ENCODE measurements around the gene ZXDA. TPM values are rescaled to one million over a fixed set of nuclear protein-coding genes. Genes with fewer than 3 reads are reported as not detected.
"Not testable (repeated sequence)": the region's sequence is repeated elsewhere in the genome, so short reads cannot be mapped to it uniquely, and the experiment has no call there.

ZXDA gene, protein sequence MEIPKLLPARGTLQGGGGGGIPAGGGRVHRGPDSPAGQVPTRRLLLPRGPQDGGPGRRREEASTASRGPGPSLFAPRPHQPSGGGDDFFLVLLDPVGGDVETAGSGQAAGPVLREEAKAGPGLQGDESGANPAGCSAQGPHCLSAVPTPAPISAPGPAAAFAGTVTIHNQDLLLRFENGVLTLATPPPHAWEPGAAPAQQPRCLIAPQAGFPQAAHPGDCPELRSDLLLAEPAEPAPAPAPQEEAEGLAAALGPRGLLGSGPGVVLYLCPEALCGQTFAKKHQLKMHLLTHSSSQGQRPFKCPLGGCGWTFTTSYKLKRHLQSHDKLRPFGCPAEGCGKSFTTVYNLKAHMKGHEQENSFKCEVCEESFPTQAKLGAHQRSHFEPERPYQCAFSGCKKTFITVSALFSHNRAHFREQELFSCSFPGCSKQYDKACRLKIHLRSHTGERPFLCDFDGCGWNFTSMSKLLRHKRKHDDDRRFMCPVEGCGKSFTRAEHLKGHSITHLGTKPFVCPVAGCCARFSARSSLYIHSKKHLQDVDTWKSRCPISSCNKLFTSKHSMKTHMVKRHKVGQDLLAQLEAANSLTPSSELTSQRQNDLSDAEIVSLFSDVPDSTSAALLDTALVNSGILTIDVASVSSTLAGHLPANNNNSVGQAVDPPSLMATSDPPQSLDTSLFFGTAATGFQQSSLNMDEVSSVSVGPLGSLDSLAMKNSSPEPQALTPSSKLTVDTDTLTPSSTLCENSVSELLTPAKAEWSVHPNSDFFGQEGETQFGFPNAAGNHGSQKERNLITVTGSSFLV
- 1 to 10 TPM; 7.4 to 8.7 TPM for total RNA-seq

GRCh38 chrX:57910287-57910912 lies at the start of gene ZXDA:
TSS of gene ZXDA (minus strand) at chrX:57910458. CDS start at chrX:57910420, 38 bp downstream.
- H3K27ac ChIP-seq: peak within 1 kb of the TSS; percentile 85 to 91
- intact Hi-C loops (cut with DNase I); H3K9me3 ChIP-seq; H3K27me3 ChIP-seq (replicated peaks; ENCODE audit: insufficient read depth); H3K36me3 ChIP-seq; H3K4me1 ChIP-seq (replicated peaks): not testable (repeated sequence)
- 0% methylated on average over 6 of the region's 35 CpGs for WGBS
- peak within 1 kb of the TSS; percentile 41 for H3K4me3 ChIP-seq
- peak; percentile 4 for DNase-seq (ENCODE audit: low spot score)

- no peaks in the 10 kb centered on the region for H3K27me3 ChIP-seq (replicated peaks; ENCODE audit: insufficient read depth)
- intact Hi-C loops (cut with DNase I): no loop called here
- no peaks in the 10 kb centered on the region for H3K4me1 ChIP-seq (replicated peaks)
- no peaks in the 10 kb centered on the region for H3K36me3 ChIP-seq
- DNase-seq (ENCODE audit: low spot score): no peak
- no peak overlapping the region for H3K27ac ChIP-seq
- H3K9me3 ChIP-seq: no peaks in the 10 kb centered on the region
- TF ChIP-seq, protein P1, sequence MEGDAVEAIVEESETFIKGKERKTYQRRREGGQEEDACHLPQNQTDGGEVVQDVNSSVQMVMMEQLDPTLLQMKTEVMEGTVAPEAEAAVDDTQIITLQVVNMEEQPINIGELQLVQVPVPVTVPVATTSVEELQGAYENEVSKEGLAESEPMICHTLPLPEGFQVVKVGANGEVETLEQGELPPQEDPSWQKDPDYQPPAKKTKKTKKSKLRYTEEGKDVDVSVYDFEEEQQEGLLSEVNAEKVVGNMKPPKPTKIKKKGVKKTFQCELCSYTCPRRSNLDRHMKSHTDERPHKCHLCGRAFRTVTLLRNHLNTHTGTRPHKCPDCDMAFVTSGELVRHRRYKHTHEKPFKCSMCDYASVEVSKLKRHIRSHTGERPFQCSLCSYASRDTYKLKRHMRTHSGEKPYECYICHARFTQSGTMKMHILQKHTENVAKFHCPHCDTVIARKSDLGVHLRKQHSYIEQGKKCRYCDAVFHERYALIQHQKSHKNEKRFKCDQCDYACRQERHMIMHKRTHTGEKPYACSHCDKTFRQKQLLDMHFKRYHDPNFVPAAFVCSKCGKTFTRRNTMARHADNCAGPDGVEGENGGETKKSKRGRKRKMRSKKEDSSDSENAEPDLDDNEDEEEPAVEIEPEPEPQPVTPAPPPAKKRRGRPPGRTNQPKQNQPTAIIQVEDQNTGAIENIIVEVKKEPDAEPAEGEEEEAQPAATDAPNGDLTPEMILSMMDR (IDR thresholded peaks at IDR 0.05): no peak
- no peak for TF ChIP-seq POLR2A (IDR thresholded peaks at IDR 0.05)
- TF ChIP-seq POLR2AphosphoS5 (IDR thresholded peaks at IDR 0.05): no peak
- no CpG with 5 or more reads among the region's 1 CpG for WGBS
- no peak overlapping the region for H3K4me3 ChIP-seq
These were observed 42.0 kb upstream of the ZXDA start for GRCh38 chrX:57952320-57952678.

- no peaks in the 10 kb centered on the region for H3K9me3 ChIP-seq
- H3K4me3 ChIP-seq: no peak overlapping the region
- no peaks in the 10 kb centered on the region for H3K4me1 ChIP-seq (replicated peaks)
- DNase-seq (ENCODE audit: low spot score): no peak
- intact Hi-C loops (cut with DNase I): no loop called here
- no peaks in the 10 kb centered on the region for H3K27me3 ChIP-seq (replicated peaks; ENCODE audit: insufficient read depth)
- no peak for TF ChIP-seq POLR2A (IDR thresholded peaks at IDR 0.05)
- TF ChIP-seq POLR2AphosphoS5 (IDR thresholded peaks at IDR 0.05): no peak
- TF ChIP-seq, protein P1 (IDR thresholded peaks at IDR 0.05): no peak
- no peak overlapping the region for H3K27ac ChIP-seq
- 67% methylated on average over 2 of the region's 2 CpGs for WGBS
- no peaks in the 10 kb centered on the region for H3K36me3 ChIP-seq
These were observed 41.5 kb upstream of the ZXDA start for GRCh38 chrX:57951666-57952319.

DNA sequence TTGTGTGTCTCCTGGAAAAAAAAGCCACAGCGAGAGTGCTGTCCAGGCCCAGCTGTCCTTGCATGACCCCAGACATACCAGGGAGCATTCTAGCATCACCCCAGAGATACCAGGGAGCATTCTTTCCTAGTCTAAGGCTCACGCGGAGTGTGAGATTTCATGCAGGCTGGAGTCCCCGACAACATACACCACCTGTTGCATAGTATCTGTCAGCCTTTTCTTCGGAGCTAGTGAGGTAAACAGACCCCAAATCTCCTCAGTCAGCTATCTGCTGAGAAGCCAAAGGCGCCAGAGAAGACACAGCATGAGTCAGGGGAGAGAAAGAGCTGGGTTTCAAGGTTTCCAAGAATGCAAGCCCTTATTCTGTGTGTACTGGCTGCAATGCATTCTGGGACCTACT lies 23.1 kb upstream of the ZXDA start:
- Histone ChIP-seq H3K27me3 (replicated peaks; ENCODE audit: insufficient read depth) (no peaks in the 10 kb centered on the region), H3K27ac (no peak overlapping the region), H3K36me3 (no peaks in the 10 kb centered on the region), H3K4me3 (no peak overlapping the region), H3K4me1 (replicated peaks) (no peaks in the 10 kb centered on the region), H3K9me3 (no peaks in the 10 kb centered on the region)
- no peak for DNase-seq (ENCODE audit: low spot score)
- WGBS: 74% methylated on average over 6 of the region's 6 CpGs
- TF ChIP-seq POLR2AphosphoS5 (IDR thresholded peaks at IDR 0.05) (no peak), POLR2A (IDR thresholded peaks at IDR 0.05) (no peak)
- TF ChIP-seq, protein P1 (IDR thresholded peaks at IDR 0.05): no peak
- intact Hi-C loops (cut with DNase I): no loop called here

DNA sequence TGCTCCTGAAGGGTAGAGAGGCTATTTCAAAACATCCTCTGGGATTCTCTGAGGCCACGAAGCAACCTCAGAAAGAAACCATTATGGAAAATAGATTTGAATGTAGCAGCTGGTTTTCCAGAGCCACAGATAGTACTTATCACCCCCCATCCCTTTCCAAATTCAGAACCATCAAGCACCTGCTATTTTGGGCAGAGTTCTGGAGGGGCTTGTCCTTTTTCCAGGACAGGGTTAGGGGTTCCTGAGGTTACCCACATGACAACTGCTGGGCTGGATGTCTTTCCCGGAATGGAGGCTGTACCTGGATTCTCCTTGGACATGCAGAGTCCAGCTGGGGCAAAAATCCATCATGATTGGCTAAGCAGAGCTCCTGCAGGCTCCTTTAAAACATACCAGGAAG lies 22.0 kb upstream of the ZXDA start:
- no peak for DNase-seq (ENCODE audit: low spot score)
- no peak overlapping the region for H3K4me3 ChIP-seq
- H3K27me3 ChIP-seq (replicated peaks; ENCODE audit: insufficient read depth): no peaks in the 10 kb centered on the region
- no peak for TF ChIP-seq POLR2AphosphoS5 (IDR thresholded peaks at IDR 0.05)
- TF ChIP-seq, protein P1 (IDR thresholded peaks at IDR 0.05): no peak
- no peak for TF ChIP-seq POLR2A (IDR thresholded peaks at IDR 0.05)
- H3K9me3 ChIP-seq: no peaks in the 10 kb centered on the region
- no peak overlapping the region for H3K27ac ChIP-seq
- intact Hi-C loops (cut with DNase I): no loop called here
- H3K4me1 ChIP-seq (replicated peaks): no peaks in the 10 kb centered on the region
- no peaks in the 10 kb centered on the region for H3K36me3 ChIP-seq
- 62% methylated on average over 1 of the region's 2 CpGs for WGBS
